Endothelial cell of umbilical vein (primary cell): ENCODE results near the gene TYRO3. TPM values are rescaled to one million over a fixed set of nuclear protein-coding genes. Genes with fewer than 3 reads are reported as not detected.

Experiments used
- BruUV-seq: library from RNA; stranded (reverse); fragments of 400-500 nt; replicated peaks from 2 replicates; lab custom pipeline; 2021; lab: Mats Ljungman, UMichigan
- CTCF ChIA-PET: fragments of 300-600, 350-600 bp; sonication (Branson Sonifier 250); formaldehyde crosslinking; loops from one replicate; lab custom pipeline; 2021; ENCODE audit warnings: antibody characterized with exemption, inconsistent platforms; lab: Charles Lee
- POLR2A ChIA-PET: fragments of 300-600, 350-600 bp; sonication (Branson Sonifier 250); formaldehyde crosslinking; loops from one replicate; lab custom pipeline; 2021; ENCODE audit warnings: antibody characterized with exemption, inconsistent platforms; lab: Charles Lee
- DNase-seq: peaks from one replicate; pipeline ENCODE4 v3.0.0-alpha.2; 2011; ENCODE audit warnings: low read depth, low spot score
- FAIRE-seq: peaks from 2 replicates; lab custom pipeline; 2011; peaks lifted over from hg19 to GRCh38; lab: Jason Lieb, UNC
- H2AFZ ChIP-seq: 2 replicates; pipeline ENCODE4 v1.6.0; 2012; ENCODE audit warnings: low read depth, low read length, control low read depth, inconsistent platforms
- H3K27ac ChIP-seq: 2 replicates; pipeline ENCODE4 v1.5.1; 2011; ENCODE audit warnings: low read depth, mild to moderate bottlenecking, control low read depth, low read length, moderate library complexity; ENCODE audit not compliant: insufficient read depth
- H3K27me3 ChIP-seq, 2 experiments: 2 replicates each; pipeline versions ENCODE4 v1.6.0 to v1.6.1; 2011; ENCODE audit warnings: low read length in 2 of 2, mixed read lengths in 1 of 2; ENCODE audit not compliant: control insufficient read depth in 2 of 2, insufficient read depth in 2 of 2
- H3K36me3 ChIP-seq, 2 experiments: 2 replicates in 1 of 2; 3 replicates in 1 of 2; pipeline ENCODE4 v1.5.1; 2011; ENCODE audit warnings: low read length in 2 of 2, mild to moderate bottlenecking in 1 of 2, moderate library complexity in 1 of 2; ENCODE audit not compliant: control insufficient read depth in 2 of 2, insufficient read depth in 2 of 2; ENCODE audit errors: extremely low read depth in 1 of 2
- H3K4me1 ChIP-seq: 3 replicates; pipeline ENCODE4 v1.5.1; 2011; ENCODE audit warnings: mild to moderate bottlenecking, low read length; ENCODE audit not compliant: control insufficient read depth, insufficient read depth; ENCODE audit errors: extremely low read depth
- H3K4me2 ChIP-seq: 2 replicates; pipeline ENCODE4 v1.6.1; 2011; ENCODE audit warnings: low read length, control low read depth, mixed read lengths; ENCODE audit not compliant: insufficient read depth
- H3K4me3 ChIP-seq, 3 experiments: fragments of 200-600 bp in 1 of 3; sonication (generic), shearing (Covaris generic) in 1 of 3; replicated peaks in 1 of 3; 2 replicates each; pipeline ENCODE4 v1.5.1; 2011 to 2016; ENCODE audit warnings: control low read depth in 3 of 3, low read length in 3 of 3, mild to moderate bottlenecking in 2 of 3, inconsistent platforms in 1 of 3, low read depth in 1 of 3, moderate library complexity in 1 of 3; ENCODE audit not compliant: insufficient read depth in 1 of 3
- H3K79me2 ChIP-seq: 2 replicates; pipeline ENCODE4 v1.6.0; 2012; ENCODE audit warnings: low read length, inconsistent platforms; ENCODE audit not compliant: control insufficient read depth, insufficient read depth
- H3K9ac ChIP-seq: replicated peaks from 2 replicates; pipeline ENCODE3; 2011; ENCODE audit warnings: low read length, control low read depth; ENCODE audit not compliant: insufficient read depth; ENCODE audit errors: extremely low read depth
- H3K9me1 ChIP-seq: replicated peaks from 3 replicates; pipeline ENCODE4 v1.6.0; 2011; ENCODE audit warnings: mild to moderate bottlenecking, low read length; ENCODE audit not compliant: control insufficient read depth, insufficient read depth; ENCODE audit errors: extremely low read depth
- H3K9me3 ChIP-seq: replicated peaks from 2 replicates; pipeline ENCODE4 v1.5.1; 2012; ENCODE audit warnings: low read length, inconsistent platforms; ENCODE audit not compliant: control insufficient read depth, insufficient read depth
- H4K20me1 ChIP-seq: replicated peaks from 2 replicates; pipeline ENCODE3; 2011; ENCODE audit warnings: mild to moderate bottlenecking, low read length; ENCODE audit not compliant: control insufficient read depth, insufficient read depth; ENCODE audit errors: extremely low read depth
- CTCF ChIP-seq, 2 donors: IDR thresholded peaks; 1 replicate in 1 of 2; 2 replicates in 1 of 2; pipeline ENCODE4 v1.5.1; 2011; ENCODE audit warnings: low read length in 2 of 2, mild to moderate bottlenecking in 2 of 2, moderate library complexity in 2 of 2, control low read depth in 1 of 2, inconsistent platforms in 1 of 2, low read depth in 1 of 2; ENCODE audit not compliant: insufficient read depth in 1 of 2; ENCODE audit errors: extremely low read depth in 1 of 2
- FOS ChIP-seq: IDR thresholded peaks from 2 replicates; pipeline ENCODE4 v1.6.1; 2011; ENCODE audit warnings: mild to moderate bottlenecking, low read length, moderate library complexity, borderline replicate concordance; ENCODE audit not compliant: insufficient read depth
- JUN ChIP-seq: IDR thresholded peaks from 2 replicates; pipeline ENCODE4 v1.6.1; 2011; ENCODE audit warnings: borderline replicate concordance, low read depth; ENCODE audit not compliant: insufficient read length, insufficient read depth
- MAX ChIP-seq: IDR thresholded peaks from 2 replicates; pipeline ENCODE4 v1.6.1; 2011; ENCODE audit not compliant: insufficient read depth, insufficient read length
- MYC ChIP-seq: IDR thresholded peaks from one replicate; pipeline ENCODE4 v1.6.1; 2011; ENCODE audit warnings: mild to moderate bottlenecking, low read depth, low read length
- POLR2AphosphoS5 ChIP-seq: IDR thresholded peaks from 2 replicates; pipeline ENCODE4 v1.6.1; 2012; ENCODE audit warnings: low read depth, mild to moderate bottlenecking, control low read depth, low read length, moderate library complexity; ENCODE audit not compliant: insufficient read depth
- dilution Hi-C: fragments of 300-500 bp; cut with MboI; formaldehyde crosslinking; loops from one replicate; pipeline ENCODE4 v1.15.0; 2019; ENCODE audit warnings: low sequenced_read_pairs; ENCODE audit not compliant: extremely low pct_ligation_motif_present
- intact Hi-C: fragments of 100-400 bp; cut with micrococcal nuclease; formaldehyde crosslinking; loops from one replicate; pipeline ENCODE4 v1.10.0; 2022
- polyA plus RNA-seq, 4 experiments: library from polyadenylated mRNA; depleted of rRNA in 3 of 4; stranded (reverse) in 3 of 4; unstranded in 1 of 4; fragments of >200 nt; gene quantifications; 2 replicates each; pipeline versions ENCODE4 v1.2.1 to v1.2.3, GENCODE V29; 2011 to 2012; ENCODE audit warnings: missing spikeins in 1 of 4
- total RNA-seq: library from RNA; stranded (reverse); gene quantifications from 2 replicates; pipeline ENCODE4 v1.2.3, GENCODE V29; 2021

The TYRO3 gene
- total and polyA plus RNA-seq, 2 donors (not counting 3 experiments of a cell fraction or from before 2014, with no cell fraction given), result 14.1 to 14.5 TPM

- Histone ChIP-seq H3K27ac (no peak overlapping the region), H3K9me3 (no peaks in the 10 kb centered on the region), H3K4me2 (no peak overlapping the region), H3K4me1 (peaks cover 12% of the 10 kb centered on the region), H3K27me3 (no peaks in the 10 kb centered on the region), H3K36me3 (peaks cover 0 to 2% of the 10 kb centered on the region in 2 experiments), H4K20me1 (no peaks in the 10 kb centered on the region), H3K4me3 (no peak overlapping the region), H3K9me1 (no peaks in the 10 kb centered on the region), H3K79me2 (no peaks in the 10 kb centered on the region), H2AFZ (no peak overlapping the region), H3K9ac (no peak overlapping the region)
- intact Hi-C loops (no loop called here), dilution Hi-C loops (no loop called here)
- POLR2A ChIA-PET, result no interaction called here
- CTCF ChIA-PET, result interaction anchor here (1.9 to 2.2 kb wide), 2 partner anchors 19 to 25 kb away, joined by 5 to 7 read pairs; no protein-coding TSS in a partner anchor
- TF ChIP-seq MYC, result no peak
- no peak for TF ChIP-seq JUN
- TF ChIP-seq FOS, result no peak
- no peak for TF ChIP-seq CTCF (IDR thresholded peaks at IDR 0.05; ENCODE audit: extremely low read depth in 1 of 2, insufficient read depth in 1 of 2, low read depth in 1 of 2, low read length in 2 of 2)
- TF ChIP-seq POLR2AphosphoS5, result no peak
- no peak for TF ChIP-seq MAX
- BruUV-seq, result no TSS peak
- FAIRE-seq (no peak), DNase-seq (no peak)
These were observed 1.5 kb downstream of the TYRO3 start for GRCh38 chr15:41560572-41560874.
